Esophagus muscularis mucosa (tissue), 4 donors: ENCODE measurements around the gene PCDH9. TPM values are rescaled to one million over a fixed set of nuclear protein-coding genes. Genes with fewer than 3 reads are reported as not detected.

ENCODE experiments used
- DNase-seq: peaks from one replicate; pipeline ENCODE4 v3.0.0-alpha.2; 2017; ENCODE audit errors: extremely low spot score
- H3K27ac ChIP-seq, 4 donors: fragments of 200-600 bp; sonication (generic); replicated peaks in 1 of 4; 1 replicate in 3 of 4; 2 replicates in 1 of 4; pipeline ENCODE4 v1.5.1; 2016 to 2019; ENCODE audit warnings: mild to moderate bottlenecking in 1 of 4
- H3K27me3 ChIP-seq, 4 donors: fragments of 200-600 bp; sonication (generic); one replicate each; pipeline versions ENCODE4 v1.5.1 to v1.6.0; 2016 to 2019
- H3K36me3 ChIP-seq, 4 donors: fragments of 200-600 bp; sonication (generic); one replicate each; pipeline ENCODE4 v1.5.1; 2016 to 2019
- H3K4me1 ChIP-seq, 4 donors: fragments of 200-600 bp; sonication (generic); one replicate each; pipeline ENCODE4 v1.5.1; 2016 to 2019
- H3K4me3 ChIP-seq, 4 donors: fragments of 200-600 bp; sonication (generic); 1 replicate in 2 of 4; 2 replicates in 2 of 4; pipeline ENCODE4 v1.5.1; 2016 to 2019; ENCODE audit warnings: mild to moderate bottlenecking in 4 of 4, moderate library complexity in 1 of 4
- H3K9me3 ChIP-seq, 4 donors: fragments of 200-600 bp; sonication (generic); 1 replicate in 3 of 4; 2 replicates in 1 of 4; pipeline ENCODE4 v1.5.1; 2016 to 2019
- CTCF ChIP-seq, 3 experiments: fragments of 200-600 bp in 2 of 3; fragments of 450-650 bp in 1 of 3; sonication (generic) in 2 of 3; IDR thresholded peaks; one replicate each; pipeline ENCODE4 v1.5.1; 2017 to 2019; ENCODE audit warnings: antibody characterized with exemption in 3 of 3, mild to moderate bottlenecking in 2 of 3, moderate library complexity in 1 of 3
- EP300 ChIP-seq: sonication (generic); formaldehyde crosslinking; IDR thresholded peaks from one replicate; pipeline ENCODE4 v1.6.1; 2017; ENCODE audit warnings: antibody characterized with exemption
- POLR2A ChIP-seq: fragments of 450-650 bp; IDR thresholded peaks from one replicate; pipeline ENCODE4 v1.6.1; 2017; ENCODE audit warnings: antibody characterized with exemption, moderate library complexity, mild to moderate bottlenecking, low read depth
- POLR2AphosphoS5 ChIP-seq, 2 donors: sonication (generic); formaldehyde crosslinking; IDR thresholded peaks; one replicate each; pipeline ENCODE4 v1.6.1; 2017; ENCODE audit warnings: antibody characterized with exemption in 2 of 2
- WGBS: methylation state at CpG from one replicate; pipeline ENCODE4 v1.1.5; 2018; 5-methylcytosine and 5-hydroxymethylcytosine counted together
- intact Hi-C: fragments of 100-400 bp; cut with DNase I; formaldehyde crosslinking; loops from one replicate; pipeline ENCODE4 v1.15.1; 2023
- total RNA-seq, 4 donors: library from RNA; depleted of rRNA; stranded (reverse); fragments of >200 nt; gene quantifications; one replicate each; pipeline versions ENCODE4 v1.1.0 to v1.2.1, GENCODE V29; 2016

Gene PCDH9
- total RNA-seq, 4 donors from 2014 or later, result 33.8 to 81.8 (median 49.1) TPM

- intact Hi-C loops, result no loop called here
- 74% methylated on average over 3 of the region's 3 CpGs for WGBS
- Histone ChIP-seq H3K4me1 (peaks cover 8 to 13% (median 10%) of the 10 kb centered on the region in 4 donors), H3K27me3 (no peaks in the 10 kb centered on the region), H3K27ac (no peak overlapping the region), H3K4me3 (no peak overlapping the region), H3K9me3 (no peaks in the 10 kb centered on the region), H3K36me3 (no peaks in the 10 kb centered on the region)
- TF ChIP-seq CTCF (IDR thresholded peaks at IDR 0.05) (no peak), POLR2AphosphoS5 (IDR thresholded peaks at IDR 0.05) (no peak), POLR2A (no peak), EP300 (no peak)
- no peak for DNase-seq
Observed at GRCh38 chr13:66858163-66858562, 372.0 kb downstream of the PCDH9 start.

GRCh38 chr13:66855131-66855530, 375.0 kb downstream of the PCDH9 start:
- intact Hi-C loops, result no loop called here
- peaks cover 0 to 4% (median under 1%) of the 10 kb centered on the region in 4 donors for H3K4me1 ChIP-seq
- H3K27me3 ChIP-seq, result no peaks in the 10 kb centered on the region
- DNase-seq, result no peak
- H3K36me3 ChIP-seq, result no peaks in the 10 kb centered on the region
- H3K9me3 ChIP-seq, result no peaks in the 10 kb centered on the region
- no peak overlapping the region for H3K4me3 ChIP-seq
- WGBS, result 81% methylated on average over 1 of the region's 1 CpG
- no peak overlapping the region for H3K27ac ChIP-seq
- TF ChIP-seq POLR2AphosphoS5 (IDR thresholded peaks at IDR 0.05), result no peak
- TF ChIP-seq POLR2A, result no peak

- Histone ChIP-seq H3K27ac (no peak overlapping the region), H3K9me3 (no peaks in the 10 kb centered on the region)
- TF ChIP-seq EP300 (no peak), POLR2A (no peak), POLR2AphosphoS5 (IDR thresholded peaks at IDR 0.05) (no peak), CTCF (IDR thresholded peaks at IDR 0.05) (no peak)
Observed at GRCh38 chr13:66853564-66853963, 376.6 kb downstream of the PCDH9 start.

GRCh38 chr13:66849706-66850105, 380.4 kb downstream of the PCDH9 start:
- no peak overlapping the region for H3K4me3 ChIP-seq
- no peaks in the 10 kb centered on the region for H3K36me3 ChIP-seq
- H3K4me1 ChIP-seq, result no peaks in the 10 kb centered on the region
- H3K27ac ChIP-seq, result no peak overlapping the region
- no peaks in the 10 kb centered on the region for H3K27me3 ChIP-seq
- TF ChIP-seq POLR2A, result no peak
- TF ChIP-seq CTCF (IDR thresholded peaks at IDR 0.05), result no peak
- TF ChIP-seq POLR2AphosphoS5 (IDR thresholded peaks at IDR 0.05), result no peak
- no peak for TF ChIP-seq EP300
- intact Hi-C loops, result no loop called here
- H3K9me3 ChIP-seq, result no peaks in the 10 kb centered on the region
- 88% methylated on average over 4 of the region's 4 CpGs for WGBS
- no peak for DNase-seq

More at GRCh38 chr13:66853564-66853963, 376.6 kb downstream of the PCDH9 start:
- no peaks in the 10 kb centered on the region for H3K27me3 ChIP-seq
- intact Hi-C loops, result no loop called here
- DNase-seq, result no peak
- H3K4me3 ChIP-seq, result no peak overlapping the region
- H3K4me1 ChIP-seq, result no peaks in the 10 kb centered on the region
- H3K36me3 ChIP-seq, result no peaks in the 10 kb centered on the region

- no peaks in the 10 kb centered on the region for H3K9me3 ChIP-seq
- no peaks in the 10 kb centered on the region for H3K4me1 ChIP-seq
- H3K4me3 ChIP-seq, result no peak overlapping the region
- intact Hi-C loops, result no loop called here
- TF ChIP-seq POLR2AphosphoS5 (IDR thresholded peaks at IDR 0.05) (no peak), CTCF (IDR thresholded peaks at IDR 0.05) (no peak), POLR2A (no peak), EP300 (no peak)
- H3K36me3 ChIP-seq, result no peaks in the 10 kb centered on the region
- no peak for DNase-seq
- no peak overlapping the region for H3K27ac ChIP-seq
- no peaks in the 10 kb centered on the region for H3K27me3 ChIP-seq
- 97% methylated on average over 6 of the region's 6 CpGs for WGBS
Observed at GRCh38 chr13:66847541-66847940, 382.6 kb downstream of the PCDH9 start.
